ENCODE measurements around the gene TBCC.
"Not testable (repeated sequence)": the region's sequence is repeated elsewhere in the genome, so short reads cannot be mapped to it uniquely, and the experiment has no call there.

Gene TBCC

DNA sequence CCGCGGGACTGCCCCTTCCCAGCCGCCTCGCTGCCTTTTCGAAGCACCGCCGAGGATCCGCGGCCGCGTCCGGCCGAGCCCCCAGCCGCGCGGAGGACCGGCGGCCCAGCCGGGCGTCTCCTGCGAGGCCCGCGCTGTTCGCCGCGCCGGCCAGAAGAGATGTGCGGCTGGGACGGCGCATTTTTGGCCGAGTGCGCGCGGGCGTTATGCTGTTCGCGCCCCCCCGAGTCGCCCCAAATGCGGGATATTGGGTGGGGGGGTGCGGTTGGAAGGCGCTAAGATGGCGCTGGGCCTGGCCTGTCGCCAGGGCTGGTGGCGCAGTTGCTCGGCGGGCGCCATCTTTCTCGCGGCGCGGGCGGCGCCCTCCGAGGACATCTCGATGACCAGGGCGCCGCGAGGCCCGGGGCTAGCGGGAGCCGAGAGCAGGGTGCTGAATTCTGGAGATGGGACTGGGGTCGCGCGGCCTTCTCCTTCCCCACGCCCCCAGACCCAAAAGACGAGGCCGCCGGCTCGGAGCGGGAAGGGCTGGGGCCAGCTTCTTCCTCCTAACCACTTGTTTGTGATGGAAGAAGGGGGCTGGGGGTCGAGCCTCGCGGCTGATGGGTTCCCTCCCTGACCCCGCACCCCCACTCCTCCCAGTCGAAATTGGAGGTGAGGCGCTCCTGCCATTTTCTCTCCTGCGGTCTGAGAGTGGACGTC, 37.4 kb upstream of the TBCC start:
- H3K27ac ChIP-seq (ENCODE audit: low read depth, low read length), result peak overlapping the region; percentile 100
- H3K4me1 ChIP-seq (ENCODE audit: control insufficient read depth, insufficient read depth, low read length), result peaks cover 25% of the 10 kb centered on the region
- H3K36me3 ChIP-seq (ENCODE audit: control insufficient read depth, insufficient read depth, low read length), result no peaks in the 10 kb centered on the region
- no peaks in the 10 kb centered on the region for H3K27me3 ChIP-seq (ENCODE audit: control insufficient read depth, insufficient read depth, low read length)
- H3K4me3 ChIP-seq (ENCODE audit: low read depth, low read length), result peak overlapping the region; percentile 92
- H3K9me3 ChIP-seq (ENCODE audit: control insufficient read depth, insufficient read depth, low read depth, low read length), result no peaks in the 10 kb centered on the region
- peak overlapping the region; percentile 100 for H3K9ac ChIP-seq (ENCODE audit: low read length)

DNA sequence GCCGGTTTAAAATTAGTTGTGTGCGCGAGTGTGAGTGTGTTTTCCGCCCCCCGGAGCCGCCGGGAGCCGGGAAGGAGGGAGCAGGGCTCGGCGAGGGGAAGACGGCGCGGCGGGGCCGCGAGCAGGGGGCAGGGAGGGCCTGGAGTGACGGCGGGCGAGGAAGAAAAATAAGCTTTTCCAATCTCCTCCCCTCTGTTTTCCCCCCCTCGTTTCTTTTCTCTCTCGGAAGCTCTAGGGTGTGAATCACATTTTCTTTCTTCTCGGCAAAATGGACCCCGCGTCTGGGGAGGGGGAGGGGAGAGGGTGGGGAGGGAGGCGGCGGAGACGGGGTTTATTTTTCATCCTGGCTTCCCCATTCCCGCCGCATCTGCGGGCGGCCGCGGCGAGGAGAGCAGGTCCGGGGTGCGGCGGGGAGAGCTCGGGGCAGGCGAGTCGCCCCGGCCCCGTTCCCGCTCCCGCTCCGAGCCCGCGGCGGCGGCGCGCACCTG, 36.8 kb upstream of the TBCC start:
- Histone ChIP-seq H3K36me3 (ENCODE audit: control insufficient read depth, insufficient read depth, low read length) (no peaks in the 10 kb centered on the region), H3K4me3 (ENCODE audit: low read depth, low read length) (peak overlapping the region; percentile 92), H3K27me3 (ENCODE audit: control insufficient read depth, insufficient read depth, low read length) (no peaks in the 10 kb centered on the region), H3K9ac (ENCODE audit: low read length) (peak overlapping the region; percentile 100), H3K9me3 (ENCODE audit: control insufficient read depth, insufficient read depth, low read depth, low read length) (no peaks in the 10 kb centered on the region), H3K4me1 (ENCODE audit: control insufficient read depth, insufficient read depth, low read length) (peaks cover 25% of the 10 kb centered on the region), H3K27ac (ENCODE audit: low read depth, low read length) (peak overlapping the region; percentile 100)

DNA sequence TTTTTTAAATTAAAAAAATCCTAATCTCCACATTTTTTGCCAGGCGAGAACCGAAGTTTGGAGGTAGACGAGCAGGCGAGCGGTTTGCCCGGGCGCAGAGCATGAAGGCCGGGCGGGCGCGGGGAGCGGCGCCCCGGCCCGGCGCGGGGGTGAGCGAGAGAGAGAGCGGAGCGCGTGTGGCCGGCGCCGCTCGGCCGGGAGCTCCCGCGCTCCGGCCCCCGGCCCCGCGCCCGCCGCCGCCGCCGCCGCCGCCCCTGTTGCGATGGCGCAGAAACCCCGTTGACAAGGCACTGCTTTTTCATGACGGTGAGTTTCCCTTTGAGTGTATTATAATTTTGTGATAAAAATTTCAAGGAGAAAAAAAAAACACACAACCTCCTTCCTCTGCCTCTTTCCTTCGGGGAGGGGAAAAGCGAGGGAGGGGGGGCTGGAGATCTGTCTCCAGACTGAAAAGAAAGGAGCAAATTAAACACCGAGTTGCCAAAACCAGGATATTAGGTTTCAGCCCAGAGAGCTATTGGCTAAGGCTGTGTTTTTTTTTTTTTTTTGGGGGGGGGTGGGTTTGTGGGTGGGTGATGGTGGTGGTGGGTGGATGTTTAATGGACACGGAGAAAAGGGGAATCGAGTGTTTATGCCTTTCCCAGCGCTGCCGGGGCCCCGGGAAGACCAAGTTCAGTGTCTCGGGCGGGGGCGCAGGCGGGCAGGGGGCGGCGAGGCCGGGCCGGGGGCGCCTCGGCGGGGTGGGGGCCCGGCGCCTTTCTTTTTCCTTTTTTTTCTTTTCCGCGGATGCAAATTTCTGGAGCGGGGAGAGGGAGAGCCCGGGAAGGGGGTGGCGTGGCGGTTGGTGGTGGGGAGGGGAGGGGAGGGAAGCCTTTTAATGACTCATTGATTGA, 36.1 kb upstream of the TBCC start, which contains the start of gene BICRAL:
TSS of gene BICRAL (plus strand) at position 257 of the 893 bp plus-strand sequence. CDS start 39,971 bp downstream, outside the sequence.
- H3K27ac ChIP-seq (ENCODE audit: low read depth, low read length), result peak within 1 kb of the TSS; percentile 100
- H3K9me3 ChIP-seq (ENCODE audit: control insufficient read depth, insufficient read depth, low read depth, low read length), result no peaks in the 10 kb centered on the region
- peak within 1 kb of the TSS; percentile 100 for H3K9ac ChIP-seq (ENCODE audit: low read length)
- peaks cover 25% of the 10 kb centered on the region for H3K4me1 ChIP-seq (ENCODE audit: control insufficient read depth, insufficient read depth, low read length)
- no peaks in the 10 kb centered on the region for H3K36me3 ChIP-seq (ENCODE audit: control insufficient read depth, insufficient read depth, low read length)
- peak within 1 kb of the TSS; percentile 92 for H3K4me3 ChIP-seq (ENCODE audit: low read depth, low read length)
- H3K27me3 ChIP-seq (ENCODE audit: control insufficient read depth, insufficient read depth, low read length), result no peaks in the 10 kb centered on the region

DNA sequence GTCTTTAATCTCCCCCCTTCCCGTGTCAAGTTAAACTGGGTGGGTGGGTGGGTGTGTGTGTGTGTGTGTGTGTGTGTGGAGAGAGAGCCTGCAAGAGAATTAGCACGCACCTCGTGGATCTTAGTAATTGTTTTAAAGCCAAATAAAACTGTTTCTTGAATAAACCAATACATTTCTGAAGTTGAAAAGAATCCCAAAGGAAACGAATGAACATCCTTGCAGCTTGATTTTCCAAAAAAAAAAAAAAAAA, 35.6 kb upstream of the TBCC start:
- Histone ChIP-seq H3K9ac (ENCODE audit: low read length) (peak overlapping the region; percentile 37), H3K27me3 (ENCODE audit: control insufficient read depth, insufficient read depth, low read length) (no peaks in the 10 kb centered on the region), H3K36me3 (ENCODE audit: control insufficient read depth, insufficient read depth, low read length) (no peaks in the 10 kb centered on the region), H3K27ac (ENCODE audit: low read depth, low read length) (no peak overlapping the region), H3K4me1 (ENCODE audit: control insufficient read depth, insufficient read depth, low read length) (peaks cover 20% of the 10 kb centered on the region), H3K9me3 (ENCODE audit: control insufficient read depth, insufficient read depth, low read depth, low read length) (no peaks in the 10 kb centered on the region), H3K4me3 (ENCODE audit: low read depth, low read length) (peak overlapping the region; percentile 92)

DNA sequence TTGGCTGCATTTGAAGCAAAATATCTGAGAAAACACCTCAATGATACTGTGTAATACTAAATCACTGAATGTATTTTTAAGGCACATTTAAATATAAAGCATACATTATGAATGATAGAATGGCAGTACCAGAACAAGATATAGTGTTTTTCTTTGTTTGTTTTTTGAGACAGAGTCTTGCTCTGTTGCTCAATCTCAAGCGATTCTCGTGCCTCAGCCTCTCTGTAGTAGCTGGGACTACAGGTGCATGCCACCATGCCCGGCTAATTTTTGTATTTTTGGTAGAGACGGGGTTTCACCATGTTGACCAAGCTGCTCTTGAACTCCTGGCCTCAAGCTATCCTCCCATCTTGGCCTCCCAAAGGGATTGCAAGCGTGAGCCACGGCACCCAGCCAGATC, 33.6 kb upstream of the TBCC start:
- no peak overlapping the region for H3K9ac ChIP-seq (ENCODE audit: low read length)
- no peak overlapping the region for H3K27ac ChIP-seq (ENCODE audit: low read depth, low read length)
- no peak overlapping the region for H3K4me3 ChIP-seq (ENCODE audit: low read depth, low read length)
- no peaks in the 10 kb centered on the region for H3K36me3 ChIP-seq (ENCODE audit: control insufficient read depth, insufficient read depth, low read length)
- peaks cover 9% of the 10 kb centered on the region; the same call in 1 of the 2 replicates for H3K4me1 ChIP-seq (ENCODE audit: control insufficient read depth, insufficient read depth, low read length)
- H3K9me3 ChIP-seq (ENCODE audit: control insufficient read depth, insufficient read depth, low read depth, low read length), result no peaks in the 10 kb centered on the region
- H3K27me3 ChIP-seq (ENCODE audit: control insufficient read depth, insufficient read depth, low read length), result no peaks in the 10 kb centered on the region

DNA sequence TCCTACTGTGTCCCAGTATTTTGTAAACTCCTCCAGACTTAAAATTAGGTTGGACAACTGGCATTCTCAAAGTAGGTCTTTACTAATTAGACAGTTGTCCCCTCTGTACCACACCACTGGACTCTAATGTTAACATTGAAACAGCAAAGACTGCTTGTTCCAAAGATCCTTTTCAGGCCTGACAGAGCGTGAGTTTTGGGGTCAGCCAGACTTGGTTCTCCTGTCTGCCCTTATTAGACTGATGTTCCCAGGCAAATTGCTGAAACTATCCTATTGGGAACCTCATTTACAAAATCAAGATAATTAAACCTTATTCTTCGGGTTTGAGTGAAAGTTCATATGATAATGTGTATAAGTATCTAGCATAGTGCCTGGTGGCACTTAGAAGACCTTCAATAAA, 32.2 kb upstream of the TBCC start:
- Histone ChIP-seq H3K27me3 (ENCODE audit: control insufficient read depth, insufficient read depth, low read length) (no peaks in the 10 kb centered on the region), H3K9ac (ENCODE audit: low read length) (no peak overlapping the region), H3K4me1 (ENCODE audit: control insufficient read depth, insufficient read depth, low read length) (peaks cover 6% of the 10 kb centered on the region; the same call in 1 of the 2 replicates), H3K36me3 (ENCODE audit: control insufficient read depth, insufficient read depth, low read length) (no peaks in the 10 kb centered on the region), H3K27ac (ENCODE audit: low read depth, low read length) (no peak overlapping the region), H3K4me3 (ENCODE audit: low read depth, low read length) (no peak overlapping the region), H3K9me3 (ENCODE audit: control insufficient read depth, insufficient read depth, low read depth, low read length) (no peaks in the 10 kb centered on the region)

DNA sequence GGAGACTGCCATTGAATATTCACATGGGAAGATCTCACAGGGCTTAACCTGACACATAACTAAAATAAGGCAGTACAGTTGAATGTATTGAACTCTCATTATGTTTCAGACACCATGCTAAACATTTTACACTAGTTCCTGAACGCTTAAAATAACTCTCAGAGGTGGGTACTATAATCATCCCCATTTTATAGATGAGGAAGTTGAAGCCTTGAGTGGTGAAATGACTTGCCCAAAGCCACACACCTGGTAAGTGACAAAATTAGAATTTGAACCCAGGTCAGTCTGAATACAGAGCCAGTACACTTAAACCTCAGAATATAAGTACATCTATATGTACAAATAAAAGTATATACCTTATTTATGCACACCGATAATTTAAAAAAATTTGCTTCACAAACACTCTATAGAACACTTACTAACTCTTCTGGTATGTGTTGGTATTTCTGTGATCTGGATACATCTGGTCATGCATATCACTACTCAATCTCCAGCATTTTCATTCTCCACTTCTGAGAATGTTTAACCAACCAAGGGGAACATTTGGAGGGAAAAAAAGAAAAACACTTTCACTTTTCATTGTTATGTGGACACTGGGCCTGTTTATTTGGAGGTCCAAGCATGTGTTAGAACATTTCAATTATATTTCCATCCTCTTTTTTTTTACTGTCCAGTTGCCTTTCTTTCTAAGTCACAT, 31.4 kb upstream of the TBCC start:
- Histone ChIP-seq H3K4me3 (ENCODE audit: low read depth, low read length) (no peak overlapping the region), H3K9me3 (ENCODE audit: control insufficient read depth, insufficient read depth, low read depth, low read length) (no peaks in the 10 kb centered on the region), H3K27ac (ENCODE audit: low read depth, low read length) (no peak overlapping the region), H3K27me3 (ENCODE audit: control insufficient read depth, insufficient read depth, low read length) (no peaks in the 10 kb centered on the region), H3K36me3 (ENCODE audit: control insufficient read depth, insufficient read depth, low read length) (no peaks in the 10 kb centered on the region), H3K4me1 (ENCODE audit: control insufficient read depth, insufficient read depth, low read length) (peaks cover 11% of the 10 kb centered on the region), H3K9ac (ENCODE audit: low read length) (no peak overlapping the region)

DNA sequence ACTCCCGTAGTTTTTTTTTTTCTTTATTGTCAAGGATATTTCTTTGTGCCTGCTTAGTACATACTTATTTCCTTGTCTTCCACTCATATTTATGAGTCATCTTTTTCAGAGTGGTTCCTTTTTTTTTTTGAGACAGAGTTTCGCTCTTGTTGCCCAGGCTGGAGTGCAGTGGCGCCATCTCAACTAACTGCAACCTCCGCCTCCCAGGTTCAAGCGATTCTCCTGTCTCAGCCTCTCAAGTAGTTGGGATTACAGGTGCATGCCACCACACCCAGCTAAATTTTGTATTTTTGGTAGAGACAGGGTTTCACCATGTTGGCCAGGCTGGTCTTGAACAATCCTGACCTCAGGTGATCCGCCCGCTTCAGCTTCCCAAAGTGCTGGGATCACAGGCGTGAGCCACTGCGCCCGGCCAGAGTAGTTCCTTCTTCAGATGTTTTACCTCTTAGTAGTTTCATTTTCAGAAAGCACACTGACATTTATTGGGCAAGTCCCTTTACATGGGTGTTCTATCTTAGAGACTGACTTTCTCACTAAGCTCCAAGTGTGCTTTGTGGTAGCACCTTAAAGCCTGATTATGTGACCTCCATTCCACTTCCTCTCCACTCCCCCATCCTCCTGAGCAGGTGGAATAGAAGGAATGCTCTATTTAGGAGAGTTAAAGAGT, 29.1 kb upstream of the TBCC start:
- not testable (repeated sequence) for H3K27ac ChIP-seq (ENCODE audit: low read depth, low read length); H3K4me3 ChIP-seq (ENCODE audit: low read depth, low read length)
- H3K4me1 ChIP-seq (ENCODE audit: control insufficient read depth, insufficient read depth, low read length), result peaks cover 20% of the 10 kb centered on the region

DNA sequence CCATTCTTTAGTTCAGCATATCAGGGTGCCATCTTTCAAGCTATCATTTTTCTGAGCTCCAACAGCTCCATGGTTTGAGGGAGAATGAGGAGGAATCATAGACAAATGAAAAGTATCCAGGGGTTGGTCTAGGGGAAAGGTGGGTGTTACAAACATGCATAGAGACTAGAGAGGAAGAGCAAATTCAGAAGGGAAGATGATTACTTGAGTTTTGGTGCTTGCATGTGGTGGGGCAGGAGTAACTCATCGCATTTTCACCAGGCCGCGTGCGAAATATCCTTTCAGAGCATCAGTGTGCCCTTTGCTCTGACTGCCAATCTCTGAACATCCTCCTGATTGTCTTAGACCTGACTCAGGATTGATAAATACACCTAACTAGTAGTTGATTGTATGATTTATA, 28.3 kb upstream of the TBCC start:
- H3K27ac ChIP-seq (ENCODE audit: low read depth, low read length), result no peak overlapping the region
- peaks cover 20% of the 10 kb centered on the region for H3K4me1 ChIP-seq (ENCODE audit: control insufficient read depth, insufficient read depth, low read length)
- H3K9me3 ChIP-seq (ENCODE audit: control insufficient read depth, insufficient read depth, low read depth, low read length), result no peaks in the 10 kb centered on the region
- H3K27me3 ChIP-seq (ENCODE audit: control insufficient read depth, insufficient read depth, low read length), result no peaks in the 10 kb centered on the region
- no peak overlapping the region for H3K4me3 ChIP-seq (ENCODE audit: low read depth, low read length)
- no peaks in the 10 kb centered on the region for H3K36me3 ChIP-seq (ENCODE audit: control insufficient read depth, insufficient read depth, low read length)
- no peak overlapping the region for H3K9ac ChIP-seq (ENCODE audit: low read length)

More for the DNA sequence above, 29.1 kb upstream of the TBCC start:
- not testable (repeated sequence) for H3K9ac ChIP-seq (ENCODE audit: low read length); H3K9me3 ChIP-seq (ENCODE audit: control insufficient read depth, insufficient read depth, low read depth, low read length); H3K27me3 ChIP-seq (ENCODE audit: control insufficient read depth, insufficient read depth, low read length); H3K36me3 ChIP-seq (ENCODE audit: control insufficient read depth, insufficient read depth, low read length)

DNA sequence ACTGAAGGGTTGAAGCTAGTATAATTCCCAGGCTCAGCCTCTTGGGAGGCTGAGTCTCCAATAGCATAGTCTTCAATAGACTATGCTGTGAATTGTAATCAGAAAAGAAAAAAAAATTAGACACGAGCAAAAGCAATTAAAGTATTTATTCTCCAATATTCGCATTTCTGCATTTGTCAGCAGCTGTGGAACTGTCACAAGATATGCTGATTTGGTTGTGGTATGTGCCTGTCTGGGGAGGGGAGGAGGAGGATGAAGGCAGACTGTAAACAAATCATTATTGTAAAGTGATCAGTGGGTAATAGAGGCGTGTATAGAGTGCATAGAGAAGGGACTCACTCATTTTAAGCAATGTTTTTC, 25.8 kb upstream of the TBCC start:
- Histone ChIP-seq H3K9ac (ENCODE audit: low read length) (no peak overlapping the region), H3K27me3 (ENCODE audit: control insufficient read depth, insufficient read depth, low read length) (no peaks in the 10 kb centered on the region), H3K9me3 (ENCODE audit: control insufficient read depth, insufficient read depth, low read depth, low read length) (no peaks in the 10 kb centered on the region), H3K4me1 (ENCODE audit: control insufficient read depth, insufficient read depth, low read length) (peaks cover 20% of the 10 kb centered on the region), H3K4me3 (ENCODE audit: low read depth, low read length) (peak overlapping the region; percentile 22), H3K36me3 (ENCODE audit: control insufficient read depth, insufficient read depth, low read length) (no peaks in the 10 kb centered on the region), H3K27ac (ENCODE audit: low read depth, low read length) (no peak overlapping the region)
